Suprapubic skin (tissue), 3 donors: ENCODE results near the gene ENPP1.

Experiments used
- CTCF ChIP-seq, 2 donors: fragments of 200-600 bp in 1 of 2; fragments of 450-650 bp in 1 of 2; sonication (generic) in 1 of 2; IDR thresholded peaks; one replicate each; pipeline ENCODE4 v1.5.1; 2016 to 2019; ENCODE audit warnings: antibody characterized with exemption in 2 of 2, mild to moderate bottlenecking in 1 of 2, moderate library complexity in 1 of 2
- POLR2AphosphoS5 ChIP-seq, 3 donors: sonication (generic); formaldehyde crosslinking; IDR thresholded peaks; one replicate each; pipeline ENCODE4 v1.6.1; 2017; ENCODE audit warnings: antibody characterized with exemption in 3 of 3

GRCh38 chr6:131897621-131898020 is 89.8 kb downstream of the ENPP1 start:
- TF ChIP-seq POLR2AphosphoS5 (IDR thresholded peaks at IDR 0.05), result no peak
- no peak for TF ChIP-seq CTCF (IDR thresholded peaks at IDR 0.05)
